Mucosa of rectum (tissue), 2 donors: ENCODE measurements around the gene GRB10.
"Not testable (repeated sequence)": the region's sequence is repeated elsewhere in the genome, so short reads cannot be mapped to it uniquely, and the experiment has no call there.

Experiments used
- H3K27ac ChIP-seq, 2 donors: one replicate each; pipeline ENCODE4 v1.7.0; 2013; ENCODE audit warnings: inconsistent platforms in 2 of 2, low read depth in 2 of 2, low read length in 2 of 2
- H3K27me3 ChIP-seq, 2 donors: one replicate each; pipeline ENCODE4 v1.7.0; 2013; ENCODE audit warnings: low read length in 2 of 2; ENCODE audit not compliant: control insufficient read depth in 2 of 2, insufficient read depth in 2 of 2
- H3K36me3 ChIP-seq, 2 donors: one replicate each; pipeline ENCODE4 v1.7.0; 2013; ENCODE audit warnings: low read length in 2 of 2; ENCODE audit not compliant: control insufficient read depth in 2 of 2, insufficient read depth in 2 of 2
- H3K4me1 ChIP-seq, 2 donors: one replicate each; pipeline ENCODE4 v1.7.0; 2013; ENCODE audit warnings: low read length in 2 of 2, mild to moderate bottlenecking in 1 of 2; ENCODE audit not compliant: control insufficient read depth in 2 of 2, insufficient read depth in 2 of 2
- H3K4me3 ChIP-seq, 2 donors: one replicate each; pipeline ENCODE4 v1.7.0; 2013; ENCODE audit warnings: low read length in 2 of 2
- H3K9ac ChIP-seq, 2 donors: one replicate each; pipeline ENCODE4 v1.7.0; 2013; ENCODE audit warnings: low read length in 2 of 2, low read depth in 1 of 2, mild to moderate bottlenecking in 1 of 2
- H3K9me3 ChIP-seq, 2 donors: one replicate each; pipeline ENCODE4 v1.7.0; 2013; ENCODE audit warnings: low read length in 2 of 2; ENCODE audit not compliant: control insufficient read depth in 2 of 2
- donor health status: healthy.
- donor health status: Normal muscosa, but diverticular disease.

GRB10 gene

GRCh38 chr7:50779427-50779826 is 3.3 kb downstream of the GRB10 start:
- H3K9me3 ChIP-seq: no peaks in the 10 kb centered on the region
- H3K27me3 ChIP-seq: no peaks in the 10 kb centered on the region
- no peak overlapping the region for H3K27ac ChIP-seq
- H3K4me3 ChIP-seq: no peak overlapping the region
- no peak overlapping the region for H3K9ac ChIP-seq
- H3K36me3 ChIP-seq: no peaks in the 10 kb centered on the region
- H3K4me1 ChIP-seq: no peaks in the 10 kb centered on the region

- Histone ChIP-seq H3K9me3 (no peaks in the 10 kb centered on the region), H3K27ac (no peak overlapping the region), H3K9ac (no peak overlapping the region), H3K4me3 (no peak overlapping the region), H3K36me3 (no peaks in the 10 kb centered on the region), H3K27me3 (no peaks in the 10 kb centered on the region), H3K4me1 (no peaks in the 10 kb centered on the region)
Observed at GRCh38 chr7:50778189-50778588, 4.5 kb downstream of the GRB10 start.

- Histone ChIP-seq H3K27ac (no peak overlapping the region), H3K9ac (no peak overlapping the region), H3K4me1 (no peaks in the 10 kb centered on the region), H3K27me3 (no peaks in the 10 kb centered on the region), H3K9me3 (no peaks in the 10 kb centered on the region), H3K4me3 (no peak overlapping the region), H3K36me3 (no peaks in the 10 kb centered on the region)
Observed at GRCh38 chr7:50775836-50776235, 6.9 kb downstream of the GRB10 start.

- Histone ChIP-seq H3K9ac (no peak overlapping the region), H3K4me1 (no peaks in the 10 kb centered on the region), H3K36me3 (no peaks in the 10 kb centered on the region), H3K9me3 (no peaks in the 10 kb centered on the region), H3K27ac (no peak overlapping the region), H3K4me3 (no peak overlapping the region), H3K27me3 (no peaks in the 10 kb centered on the region)
Observed at GRCh38 chr7:50775231-50775630, 7.5 kb downstream of the GRB10 start.

GRCh38 chr7:50774319-50774718 is 8.4 kb downstream of the GRB10 start:
- H3K4me3 ChIP-seq: no peak overlapping the region
- H3K4me1 ChIP-seq: no peaks in the 10 kb centered on the region
- no peaks in the 10 kb centered on the region for H3K36me3 ChIP-seq
- H3K27ac ChIP-seq: no peak overlapping the region
- no peak overlapping the region for H3K9ac ChIP-seq
- H3K27me3 ChIP-seq: no peaks in the 10 kb centered on the region
- no peaks in the 10 kb centered on the region for H3K9me3 ChIP-seq

GRCh38 chr7:50773071-50773470 is 9.6 kb downstream of the GRB10 start:
- H3K9ac ChIP-seq, H3K36me3 ChIP-seq, H3K27ac ChIP-seq, H3K4me3 ChIP-seq, H3K27me3 ChIP-seq, H3K4me1 ChIP-seq, H3K9me3 ChIP-seq: not testable (repeated sequence)

GRCh38 chr7:50771120-50772002 is 11.3 kb downstream of the GRB10 start:
- no peak overlapping the region for H3K4me3 ChIP-seq
- H3K27ac ChIP-seq: no peak overlapping the region
- no peaks in the 10 kb centered on the region for H3K9me3 ChIP-seq
- H3K9ac ChIP-seq: no peak overlapping the region
- H3K36me3 ChIP-seq: no peaks in the 10 kb centered on the region
- H3K27me3 ChIP-seq: no peaks in the 10 kb centered on the region
- no peaks in the 10 kb centered on the region for H3K4me1 ChIP-seq

GRCh38 chr7:50768485-50769474 is 13.9 kb downstream of the GRB10 start:
- Histone ChIP-seq H3K9me3 (no peaks in the 10 kb centered on the region), H3K4me3 (no peak overlapping the region), H3K36me3 (no peaks in the 10 kb centered on the region), H3K9ac (no peak overlapping the region), H3K27ac (no peak overlapping the region), H3K27me3 (no peaks in the 10 kb centered on the region), H3K4me1 (no peaks in the 10 kb centered on the region)

GRCh38 chr7:50766849-50767207 is 15.9 kb downstream of the GRB10 start:
- Histone ChIP-seq H3K36me3 (no peaks in the 10 kb centered on the region), H3K4me1 (no peaks in the 10 kb centered on the region), H3K4me3 (no peak overlapping the region), H3K27me3 (no peaks in the 10 kb centered on the region), H3K27ac (no peak overlapping the region), H3K9me3 (no peaks in the 10 kb centered on the region), H3K9ac (no peak overlapping the region)
